Measurements from ENCODE around the gene CELF2.

Gene CELF2

GRCh38 chr10:11035301-11035991 is 17.8 kb downstream of the CELF2 start:
- no peak overlapping the region for H3K4me3 ChIP-seq (ENCODE audit: low read length)
- TF ChIP-seq, protein P1, sequence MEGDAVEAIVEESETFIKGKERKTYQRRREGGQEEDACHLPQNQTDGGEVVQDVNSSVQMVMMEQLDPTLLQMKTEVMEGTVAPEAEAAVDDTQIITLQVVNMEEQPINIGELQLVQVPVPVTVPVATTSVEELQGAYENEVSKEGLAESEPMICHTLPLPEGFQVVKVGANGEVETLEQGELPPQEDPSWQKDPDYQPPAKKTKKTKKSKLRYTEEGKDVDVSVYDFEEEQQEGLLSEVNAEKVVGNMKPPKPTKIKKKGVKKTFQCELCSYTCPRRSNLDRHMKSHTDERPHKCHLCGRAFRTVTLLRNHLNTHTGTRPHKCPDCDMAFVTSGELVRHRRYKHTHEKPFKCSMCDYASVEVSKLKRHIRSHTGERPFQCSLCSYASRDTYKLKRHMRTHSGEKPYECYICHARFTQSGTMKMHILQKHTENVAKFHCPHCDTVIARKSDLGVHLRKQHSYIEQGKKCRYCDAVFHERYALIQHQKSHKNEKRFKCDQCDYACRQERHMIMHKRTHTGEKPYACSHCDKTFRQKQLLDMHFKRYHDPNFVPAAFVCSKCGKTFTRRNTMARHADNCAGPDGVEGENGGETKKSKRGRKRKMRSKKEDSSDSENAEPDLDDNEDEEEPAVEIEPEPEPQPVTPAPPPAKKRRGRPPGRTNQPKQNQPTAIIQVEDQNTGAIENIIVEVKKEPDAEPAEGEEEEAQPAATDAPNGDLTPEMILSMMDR (IDR thresholded peaks at IDR 0.05; ENCODE audit: insufficient read depth, low read depth, low read length, missing control alignments) = no peak
- peak; percentile 87 for DNase-seq (ENCODE audit: low read depth)

- TF ChIP-seq, protein P1 (IDR thresholded peaks at IDR 0.05; ENCODE audit: insufficient read depth, low read depth, low read length, missing control alignments) = peak; percentile 74
- peak; percentile 69 for DNase-seq (ENCODE audit: low read depth)
- no peak overlapping the region for H3K4me3 ChIP-seq (ENCODE audit: low read length)
These were observed 18.8 kb downstream of the CELF2 start for GRCh38 chr10:11036424-11037011.

- no peak overlapping the region for H3K4me3 ChIP-seq (ENCODE audit: low read length)
- DNase-seq (ENCODE audit: low read depth) = no peak
- TF ChIP-seq, protein P1 (IDR thresholded peaks at IDR 0.05; ENCODE audit: insufficient read depth, low read depth, low read length, missing control alignments) = no peak
These were observed 20.3 kb downstream of the CELF2 start for GRCh38 chr10:11037991-11038390.

DNA sequence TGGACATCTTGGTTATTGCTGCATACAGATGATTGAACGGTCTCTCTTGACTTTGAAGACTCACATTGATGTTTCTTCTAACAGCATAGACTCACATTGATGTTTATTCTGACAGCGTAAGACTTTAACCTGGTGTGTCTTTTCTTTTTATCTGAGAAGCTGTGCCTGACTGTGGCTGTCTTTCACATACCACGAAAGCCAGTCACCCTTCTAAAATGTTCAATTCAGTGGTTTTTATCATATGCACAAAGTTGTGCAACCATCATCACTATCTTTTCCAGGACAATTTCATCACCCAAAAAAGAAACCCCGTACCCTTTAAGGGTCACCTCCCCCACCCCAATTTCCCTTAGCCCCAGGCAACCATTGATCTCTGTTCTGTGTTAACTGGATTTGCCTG is 24.7 kb downstream of the CELF2 start:
- H3K4me3 ChIP-seq (ENCODE audit: low read length) = no peak overlapping the region
- no peak for DNase-seq (ENCODE audit: low read depth)
- TF ChIP-seq, protein P1 (IDR thresholded peaks at IDR 0.05; ENCODE audit: insufficient read depth, low read depth, low read length, missing control alignments) = no peak

GRCh38 chr10:11043039-11043438 is 25.4 kb downstream of the CELF2 start:
- DNase-seq (ENCODE audit: low read depth) = no peak
- TF ChIP-seq, protein P1 (IDR thresholded peaks at IDR 0.05; ENCODE audit: insufficient read depth, low read depth, low read length, missing control alignments) = no peak
- no peak overlapping the region for H3K4me3 ChIP-seq (ENCODE audit: low read length)

DNA sequence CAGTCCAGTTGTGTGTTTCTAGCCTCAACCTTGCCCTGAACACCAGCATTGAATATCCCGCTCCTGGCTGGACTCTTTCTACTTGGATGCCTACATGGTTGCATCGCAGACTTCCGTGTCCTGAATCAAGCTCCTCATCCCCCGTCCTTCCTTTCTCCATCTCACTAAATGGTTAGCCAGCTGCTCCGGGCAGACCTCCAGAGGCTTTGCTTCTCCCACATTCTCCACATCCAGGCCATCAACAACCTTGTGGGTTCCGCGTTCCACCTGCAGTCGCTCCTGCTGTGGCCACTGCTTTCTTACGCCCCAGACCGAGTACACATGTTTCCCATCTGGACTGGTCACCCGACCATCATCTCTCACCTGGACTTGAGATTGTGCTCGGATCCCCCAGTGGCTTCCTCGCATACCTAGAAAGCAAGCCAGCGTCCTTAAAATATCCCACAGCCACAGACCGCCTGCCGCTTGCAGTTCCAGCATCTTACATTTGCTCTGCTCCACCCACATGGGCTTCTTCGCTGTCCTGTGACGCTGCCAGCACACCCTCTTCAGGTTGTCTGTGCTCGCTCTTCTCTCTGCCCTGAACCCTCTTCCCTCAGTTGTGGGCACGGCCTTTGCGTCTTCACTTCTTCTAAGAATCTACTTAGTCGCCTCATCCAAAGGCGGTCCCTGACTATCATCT is 25.9 kb downstream of the CELF2 start:
- DNase-seq (ENCODE audit: low read depth) = no peak
- TF ChIP-seq, protein P1 (IDR thresholded peaks at IDR 0.05; ENCODE audit: insufficient read depth, low read depth, low read length, missing control alignments) = no peak
- no peak overlapping the region for H3K4me3 ChIP-seq (ENCODE audit: low read length)

Measured in epithelial cell of esophagus (primary cell).